HepG2 (cell line): ENCODE results near the gene CHRD.

ENCODE experiments used
- KLF16 ChIP-seq, 2 experiments: sonication (generic) in 1 of 2; formaldehyde crosslinking in 1 of 2; IDR thresholded peaks; 2 replicates each; pipeline versions ENCODE4 v1.6.1 to v1.8.0; 2016 to 2023; ENCODE audit warnings: missing genetic modification reagents in 2 of 2, missing compliant biosample characterization in 1 of 2
- TAF1 ChIP-seq: sonication (generic); formaldehyde crosslinking; IDR thresholded peaks from 2 replicates; pipeline ENCODE4 v1.4.0; 2020; ENCODE audit warnings: missing genetic modification reagents
- ZBTB1 ChIP-seq: sonication (generic); formaldehyde crosslinking; IDR thresholded peaks from 2 replicates; pipeline ENCODE4 v1.4.0; 2020; ENCODE audit warnings: missing genetic modification reagents, borderline replicate concordance
- ZBTB7A ChIP-seq: sonication (generic); formaldehyde crosslinking; IDR thresholded peaks from 2 replicates; pipeline ENCODE4 v1.8.0; 2022; ENCODE audit warnings: mild to moderate bottlenecking, missing genetic modification reagents
- TF ChIP-seq, protein P1 (sequence below), 2 experiments: sonication (generic) in 1 of 2; formaldehyde crosslinking in 1 of 2; IDR thresholded peaks; 2 replicates each; pipeline versions ENCODE4 v1.5.1 to v1.6.1; 2011 to 2020; ENCODE audit warnings: borderline replicate concordance in 1 of 2, low read depth in 1 of 2, low read length in 1 of 2, mild to moderate bottlenecking in 1 of 2, missing genetic modification reagents in 1 of 2, moderate library complexity in 1 of 2
- TF ChIP-seq, protein P2 (sequence below): sonication (generic); formaldehyde crosslinking; IDR thresholded peaks from 2 replicates; pipeline ENCODE4 v1.8.0; 2022; ENCODE audit warnings: missing genetic modification reagents, mild to moderate bottlenecking, borderline replicate concordance
- TF ChIP-seq, protein P3 (sequence below): sonication (generic); formaldehyde crosslinking; IDR thresholded peaks from 2 replicates; pipeline ENCODE4 v1.5.0; 2020; ENCODE audit warnings: mild to moderate bottlenecking, missing genetic modification reagents, moderate library complexity

- TF ChIP-seq, protein P1, sequence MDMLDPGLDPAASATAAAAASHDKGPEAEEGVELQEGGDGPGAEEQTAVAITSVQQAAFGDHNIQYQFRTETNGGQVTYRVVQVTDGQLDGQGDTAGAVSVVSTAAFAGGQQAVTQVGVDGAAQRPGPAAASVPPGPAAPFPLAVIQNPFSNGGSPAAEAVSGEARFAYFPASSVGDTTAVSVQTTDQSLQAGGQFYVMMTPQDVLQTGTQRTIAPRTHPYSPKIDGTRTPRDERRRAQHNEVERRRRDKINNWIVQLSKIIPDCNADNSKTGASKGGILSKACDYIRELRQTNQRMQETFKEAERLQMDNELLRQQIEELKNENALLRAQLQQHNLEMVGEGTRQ (IDR thresholded peaks at IDR 0.05; ENCODE audit: low read depth, low read length), result no peak
- TF ChIP-seq, protein P1 (CRISPR knock-in tag; IDR thresholded peaks at IDR 0.05; ENCODE audit: borderline replicate concordance), result no peak
- TF ChIP-seq, protein P2, sequence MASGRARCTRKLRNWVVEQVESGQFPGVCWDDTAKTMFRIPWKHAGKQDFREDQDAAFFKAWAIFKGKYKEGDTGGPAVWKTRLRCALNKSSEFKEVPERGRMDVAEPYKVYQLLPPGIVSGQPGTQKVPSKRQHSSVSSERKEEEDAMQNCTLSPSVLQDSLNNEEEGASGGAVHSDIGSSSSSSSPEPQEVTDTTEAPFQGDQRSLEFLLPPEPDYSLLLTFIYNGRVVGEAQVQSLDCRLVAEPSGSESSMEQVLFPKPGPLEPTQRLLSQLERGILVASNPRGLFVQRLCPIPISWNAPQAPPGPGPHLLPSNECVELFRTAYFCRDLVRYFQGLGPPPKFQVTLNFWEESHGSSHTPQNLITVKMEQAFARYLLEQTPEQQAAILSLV (CRISPR knock-in tag), result no peak
- TF ChIP-seq KLF16 (CRISPR knock-in tag; IDR thresholded peaks at IDR 0.05), result no peak
- no peak for TF ChIP-seq ZBTB1
- TF ChIP-seq, protein P3, sequence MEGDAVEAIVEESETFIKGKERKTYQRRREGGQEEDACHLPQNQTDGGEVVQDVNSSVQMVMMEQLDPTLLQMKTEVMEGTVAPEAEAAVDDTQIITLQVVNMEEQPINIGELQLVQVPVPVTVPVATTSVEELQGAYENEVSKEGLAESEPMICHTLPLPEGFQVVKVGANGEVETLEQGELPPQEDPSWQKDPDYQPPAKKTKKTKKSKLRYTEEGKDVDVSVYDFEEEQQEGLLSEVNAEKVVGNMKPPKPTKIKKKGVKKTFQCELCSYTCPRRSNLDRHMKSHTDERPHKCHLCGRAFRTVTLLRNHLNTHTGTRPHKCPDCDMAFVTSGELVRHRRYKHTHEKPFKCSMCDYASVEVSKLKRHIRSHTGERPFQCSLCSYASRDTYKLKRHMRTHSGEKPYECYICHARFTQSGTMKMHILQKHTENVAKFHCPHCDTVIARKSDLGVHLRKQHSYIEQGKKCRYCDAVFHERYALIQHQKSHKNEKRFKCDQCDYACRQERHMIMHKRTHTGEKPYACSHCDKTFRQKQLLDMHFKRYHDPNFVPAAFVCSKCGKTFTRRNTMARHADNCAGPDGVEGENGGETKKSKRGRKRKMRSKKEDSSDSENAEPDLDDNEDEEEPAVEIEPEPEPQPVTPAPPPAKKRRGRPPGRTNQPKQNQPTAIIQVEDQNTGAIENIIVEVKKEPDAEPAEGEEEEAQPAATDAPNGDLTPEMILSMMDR (CRISPR knock-in tag), result no peak
- TF ChIP-seq ZBTB7A (CRISPR knock-in tag), result no peak
- no peak for TF ChIP-seq TAF1
Measured at GRCh38 chr3:184409946-184410500, 30.2 kb downstream of the CHRD start.
